HFF-Myc (cell line): ENCODE results near the gene MYO5B.

Experiments
- DNase-seq: peaks from one replicate; pipeline ENCODE4 v3.0.0-alpha.2; 2011; ENCODE audit warnings: low read depth; ENCODE audit errors: extremely low read depth
- H3K4me3 ChIP-seq: replicated peaks from 2 replicates; pipeline ENCODE4 v1.5.1; 2011; ENCODE audit warnings: low read depth, mild to moderate bottlenecking, control low read depth, low read length
- CTCF ChIP-seq: IDR thresholded peaks from 2 replicates; pipeline ENCODE4 v1.5.1; 2012; ENCODE audit warnings: mild to moderate bottlenecking, low read depth, low read length, control low read depth; ENCODE audit errors: missing control alignments

Gene MYO5B

GRCh38 chr18:49857708-49858107 is 337.2 kb downstream of the MYO5B start:
- TF ChIP-seq CTCF: peak; percentile 16
- no peak overlapping the region for H3K4me3 ChIP-seq
- DNase-seq: no peak

- no peak overlapping the region for H3K4me3 ChIP-seq
- TF ChIP-seq CTCF: no peak
- no peak for DNase-seq
These were observed 338.5 kb downstream of the MYO5B start for GRCh38 chr18:49856496-49856895.

- no peak for TF ChIP-seq CTCF
- no peak overlapping the region for H3K4me3 ChIP-seq
- no peak for DNase-seq
These were observed 339.1 kb downstream of the MYO5B start for GRCh38 chr18:49855711-49856415.

- H3K4me3 ChIP-seq: no peak overlapping the region
- TF ChIP-seq CTCF: no peak
- DNase-seq: no peak
These were observed 340.3 kb downstream of the MYO5B start for GRCh38 chr18:49854681-49855080.

GRCh38 chr18:49853436-49853835 is 341.5 kb downstream of the MYO5B start:
- H3K4me3 ChIP-seq: no peak overlapping the region
- DNase-seq: no peak
- no peak for TF ChIP-seq CTCF

GRCh38 chr18:49853011-49853410 is 341.9 kb downstream of the MYO5B start:
- DNase-seq: no peak
- no peak for TF ChIP-seq CTCF
- H3K4me3 ChIP-seq: no peak overlapping the region

- no peak for TF ChIP-seq CTCF
These were observed 343.3 kb downstream of the MYO5B start for GRCh38 chr18:49851624-49852023.

More at GRCh38 chr18:49851624-49852023, 343.3 kb downstream of the MYO5B start:
- DNase-seq: no peak
- no peak overlapping the region for H3K4me3 ChIP-seq
